Endodermal cell (in vitro differentiated cells): ENCODE measurements around the gene AGBL1. TPM values are rescaled to one million over a fixed set of nuclear protein-coding genes. Genes with fewer than 3 reads are reported as not detected.

Source experiments
- DNase-seq: peaks from one replicate; pipeline ENCODE4 v3.0.0-alpha.2; 2017
- H3K27ac ChIP-seq: 2 replicates; pipeline ENCODE4 v1.5.1; 2013; ENCODE audit warnings: mild to moderate bottlenecking, low read depth, low read length, moderate library complexity
- H3K27me3 ChIP-seq: 2 replicates; pipeline ENCODE4 v1.6.1; 2013; ENCODE audit warnings: mild to moderate bottlenecking, low read length, moderate library complexity; ENCODE audit not compliant: insufficient read depth, control insufficient read depth, poor library complexity, severe bottlenecking
- H3K36me3 ChIP-seq: 2 replicates; pipeline ENCODE4 v1.7.0; 2013; ENCODE audit warnings: mild to moderate bottlenecking, low read length, moderate library complexity; ENCODE audit not compliant: control insufficient read depth, insufficient read depth
- H3K4me1 ChIP-seq: one replicate; pipeline ENCODE4 v1.7.0; 2013; ENCODE audit warnings: low read length; ENCODE audit not compliant: control insufficient read depth, insufficient read depth
- H3K4me3 ChIP-seq: 2 replicates; pipeline ENCODE4 v1.5.1; 2013; ENCODE audit warnings: mild to moderate bottlenecking, low read length, moderate library complexity
- H3K9ac ChIP-seq: 2 replicates; pipeline ENCODE4 v1.6.1; 2013; ENCODE audit warnings: mild to moderate bottlenecking, low read length, moderate library complexity; ENCODE audit not compliant: poor library complexity, severe bottlenecking; ENCODE audit errors: extremely low read depth
- H3K9me3 ChIP-seq: 2 replicates; pipeline ENCODE4 v1.6.1; 2013; ENCODE audit warnings: mild to moderate bottlenecking, low read length, moderate library complexity; ENCODE audit not compliant: control insufficient read depth
- H3K27ac Mint-ChIP-seq: 2 replicates; pipeline ENCODE4 v1.8.0; 2020; ENCODE audit warnings: mixed read lengths
- H3K27me3 Mint-ChIP-seq: 2 replicates; pipeline ENCODE4 v1.8.0; 2021; ENCODE audit warnings: mild to moderate bottlenecking, mixed read lengths; ENCODE audit not compliant: insufficient read depth
- H3K36me3 Mint-ChIP-seq: 2 replicates; pipeline ENCODE4 v1.8.0; 2020; ENCODE audit warnings: low read depth, mixed read lengths
- H3K4me1 Mint-ChIP-seq: 2 replicates; pipeline ENCODE4 v1.8.0; 2020; ENCODE audit warnings: mixed read lengths
- H3K4me3 Mint-ChIP-seq: 2 replicates; pipeline ENCODE4 v1.8.0; 2020; ENCODE audit warnings: mild to moderate bottlenecking, moderate library complexity, mixed read lengths
- H3K9me3 Mint-ChIP-seq: 2 replicates; pipeline ENCODE4 v1.8.0; 2020; ENCODE audit warnings: mild to moderate bottlenecking, mixed read lengths
- WGBS, 2 experiments: methylation state at CpG; one replicate each; pipeline versions ENCODE4 v1.1.5 to v1.1.7; 2013; ENCODE audit warnings: missing lambda C conversion rate in 2 of 2, mixed read lengths in 1 of 2; ENCODE audit not compliant: insufficient coverage in 1 of 2, insufficient read length in 1 of 2; 5-methylcytosine and 5-hydroxymethylcytosine counted together
- total RNA-seq, 2 donors: library from RNA; stranded (reverse); fragmentation: NEBNext Ultra II Directional in 1 of 2; extraction: Animal tissue kit (Norgen Biotek cat#: 25700) in 1 of 2; gene quantifications; 2 replicates in 1 of 2; 3 replicates in 1 of 2; pipeline ENCODE4 v1.2.1, GENCODE V29; 2021
- TF ChIP-seq, protein P1 (sequence below): fragments of 200-600 bp; sonication (generic); conservative IDR thresholded peaks from 2 replicates; pipeline ENCODE4 v1.5.0; 2021; ENCODE audit warnings: antibody characterized with exemption, mild to moderate bottlenecking

Gene AGBL1
- total RNA-seq, 2 donors from 2014 or later, result 0.07 to 0.11 TPM

DNA sequence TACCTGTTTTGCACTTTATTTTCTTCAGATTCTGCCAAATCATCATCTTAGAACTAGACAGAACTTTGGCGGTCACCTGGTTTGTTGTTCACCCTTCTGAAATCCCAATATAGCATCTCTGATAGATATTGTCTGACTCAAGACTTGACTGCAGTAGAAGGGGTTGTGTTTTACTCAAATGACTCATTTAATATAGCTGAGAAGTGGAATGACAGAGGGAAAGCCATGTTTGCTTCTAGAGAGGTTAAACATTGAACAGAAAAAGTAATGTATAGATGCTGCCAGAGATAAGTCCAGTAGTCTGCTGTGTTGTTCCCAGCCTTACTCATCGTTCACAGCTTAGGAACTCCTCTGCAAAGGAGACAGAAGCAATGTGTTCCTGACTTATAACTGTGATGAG is 402.0 kb downstream of the AGBL1 start:
- 80 to 92% methylated on average over 1 to 2 of the region's 2 CpGs for WGBS, 2 experiments
- no peak for DNase-seq
- H3K4me3 Mint-ChIP-seq, result no peak overlapping the region

GRCh38 chr15:86483936-86484335 is 404.3 kb downstream of the AGBL1 start:
- Mint-ChIP-seq H3K36me3 (no peaks in the 10 kb centered on the region), H3K4me3 (no peak overlapping the region), H3K27me3 (peaks cover 11% of the 10 kb centered on the region), H3K9me3 (peaks cover 7% of the 10 kb centered on the region), H3K4me1 (peaks cover 5% of the 10 kb centered on the region), H3K27ac (no peak overlapping the region)
- H3K27me3 ChIP-seq, result peaks cover 31% of the 10 kb centered on the region
- no peak overlapping the region for H3K9ac ChIP-seq
- 40 to 42% methylated on average over 1 of the region's 1 CpG for WGBS, 2 experiments
- no peaks in the 10 kb centered on the region for H3K36me3 ChIP-seq
- H3K4me1 ChIP-seq, result peaks cover 6% of the 10 kb centered on the region
- H3K27ac ChIP-seq, result no peak overlapping the region
- H3K4me3 ChIP-seq, result no peak overlapping the region
- no peak for DNase-seq
- H3K9me3 ChIP-seq, result no peaks in the 10 kb centered on the region
- TF ChIP-seq, protein P1, sequence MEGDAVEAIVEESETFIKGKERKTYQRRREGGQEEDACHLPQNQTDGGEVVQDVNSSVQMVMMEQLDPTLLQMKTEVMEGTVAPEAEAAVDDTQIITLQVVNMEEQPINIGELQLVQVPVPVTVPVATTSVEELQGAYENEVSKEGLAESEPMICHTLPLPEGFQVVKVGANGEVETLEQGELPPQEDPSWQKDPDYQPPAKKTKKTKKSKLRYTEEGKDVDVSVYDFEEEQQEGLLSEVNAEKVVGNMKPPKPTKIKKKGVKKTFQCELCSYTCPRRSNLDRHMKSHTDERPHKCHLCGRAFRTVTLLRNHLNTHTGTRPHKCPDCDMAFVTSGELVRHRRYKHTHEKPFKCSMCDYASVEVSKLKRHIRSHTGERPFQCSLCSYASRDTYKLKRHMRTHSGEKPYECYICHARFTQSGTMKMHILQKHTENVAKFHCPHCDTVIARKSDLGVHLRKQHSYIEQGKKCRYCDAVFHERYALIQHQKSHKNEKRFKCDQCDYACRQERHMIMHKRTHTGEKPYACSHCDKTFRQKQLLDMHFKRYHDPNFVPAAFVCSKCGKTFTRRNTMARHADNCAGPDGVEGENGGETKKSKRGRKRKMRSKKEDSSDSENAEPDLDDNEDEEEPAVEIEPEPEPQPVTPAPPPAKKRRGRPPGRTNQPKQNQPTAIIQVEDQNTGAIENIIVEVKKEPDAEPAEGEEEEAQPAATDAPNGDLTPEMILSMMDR, result no peak

More for the DNA sequence above, 402.0 kb downstream of the AGBL1 start:
- peaks cover 5% of the 10 kb centered on the region for H3K4me1 Mint-ChIP-seq
- no peaks in the 10 kb centered on the region for H3K36me3 Mint-ChIP-seq
- peaks cover 16% of the 10 kb centered on the region for H3K27me3 ChIP-seq
- no peak overlapping the region for H3K4me3 ChIP-seq
- H3K27me3 Mint-ChIP-seq, result peaks cover 2% of the 10 kb centered on the region
- no peaks in the 10 kb centered on the region for H3K9me3 ChIP-seq
- H3K36me3 ChIP-seq, result no peaks in the 10 kb centered on the region
- no peak overlapping the region for H3K9ac ChIP-seq
- H3K27ac ChIP-seq, result no peak overlapping the region
- no peak overlapping the region for H3K27ac Mint-ChIP-seq
- H3K4me1 ChIP-seq, result peaks cover 6% of the 10 kb centered on the region
- TF ChIP-seq, protein P1, result no peak
- peaks cover 7% of the 10 kb centered on the region for H3K9me3 Mint-ChIP-seq

GRCh38 chr15:86488046-86488445 is 408.4 kb downstream of the AGBL1 start:
- Mint-ChIP-seq H3K4me1 (peaks cover 18% of the 10 kb centered on the region), H3K27me3 (peaks cover 17% of the 10 kb centered on the region), H3K36me3 (no peaks in the 10 kb centered on the region), H3K27ac (no peak overlapping the region), H3K4me3 (no peak overlapping the region), H3K9me3 (no peaks in the 10 kb centered on the region)
- DNase-seq, result no peak
- H3K36me3 ChIP-seq, result no peaks in the 10 kb centered on the region
- TF ChIP-seq, protein P1, result no peak
- no peak overlapping the region for H3K4me3 ChIP-seq
- peaks cover 31% of the 10 kb centered on the region for H3K27me3 ChIP-seq
- no peak overlapping the region for H3K9ac ChIP-seq
- no peaks in the 10 kb centered on the region for H3K9me3 ChIP-seq
- H3K4me1 ChIP-seq, result peaks cover 17% of the 10 kb centered on the region
- H3K27ac ChIP-seq, result no peak overlapping the region
- WGBS, 2 experiments, result 96 to 100% methylated on average over 3 of the region's 3 CpGs
